IPS-NIHi7 (cell line): ENCODE results near the gene TSEN15.
"Not testable (repeated sequence)": the region's sequence is repeated elsewhere in the genome, so short reads cannot be mapped to it uniquely, and the experiment has no call there.

Source experiments
- DNase-seq: peaks from one replicate; pipeline ENCODE4 v3.0.0; 2012; ENCODE audit warnings: mixed read lengths; ENCODE audit errors: extremely low spot score

The TSEN15 gene

DNA sequence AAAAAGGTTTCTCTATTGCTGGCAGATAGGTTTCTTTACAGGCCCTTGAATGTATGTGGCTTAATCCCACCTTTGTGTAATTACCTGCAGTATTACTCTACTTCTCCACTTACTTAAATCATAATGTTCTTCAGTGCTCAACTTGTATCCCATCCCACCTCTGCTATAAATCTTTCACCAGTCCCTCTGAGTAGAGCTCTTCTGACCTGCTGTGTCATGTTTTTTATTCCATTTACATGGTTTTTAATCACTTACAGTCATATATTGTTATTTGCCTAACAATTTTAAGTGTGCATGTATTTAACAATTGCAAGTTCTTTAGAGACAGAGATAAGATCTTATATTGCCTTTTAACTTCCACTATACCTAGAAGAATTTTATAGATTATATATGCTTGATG is 2.4 kb downstream of the TSEN15 start:
- no peak for DNase-seq

- no peak for DNase-seq
Observed at GRCh38 chr1:184056921-184057555, 5.5 kb downstream of the TSEN15 start.

- no peak for DNase-seq
Observed at GRCh38 chr1:184059887-184060286, 8.4 kb downstream of the TSEN15 start.

DNA sequence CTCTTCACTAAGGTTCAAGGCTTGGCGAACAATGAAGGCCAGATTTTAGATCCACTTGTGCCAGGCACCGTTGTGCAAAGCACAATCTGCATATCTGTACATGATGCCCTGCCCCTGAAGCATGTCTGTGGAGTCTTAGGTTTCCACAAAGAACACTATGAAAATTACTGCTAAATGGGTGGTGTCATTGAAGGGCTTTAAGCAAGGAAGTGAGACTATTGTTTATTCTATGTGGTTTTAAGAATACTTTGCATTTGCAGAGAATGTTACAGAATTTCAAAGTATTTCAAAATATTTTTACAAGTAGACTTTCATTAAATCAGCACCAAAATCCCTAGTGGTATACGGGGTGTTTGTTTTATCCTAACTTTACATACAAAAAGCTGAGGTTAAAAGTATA is 8.8 kb downstream of the TSEN15 start:
- no peak for DNase-seq

GRCh38 chr1:184061396-184062003 is 10.0 kb downstream of the TSEN15 start:
- DNase-seq, result no peak

- no peak for DNase-seq
Observed at GRCh38 chr1:184062640-184063286, 11.2 kb downstream of the TSEN15 start.

DNA sequence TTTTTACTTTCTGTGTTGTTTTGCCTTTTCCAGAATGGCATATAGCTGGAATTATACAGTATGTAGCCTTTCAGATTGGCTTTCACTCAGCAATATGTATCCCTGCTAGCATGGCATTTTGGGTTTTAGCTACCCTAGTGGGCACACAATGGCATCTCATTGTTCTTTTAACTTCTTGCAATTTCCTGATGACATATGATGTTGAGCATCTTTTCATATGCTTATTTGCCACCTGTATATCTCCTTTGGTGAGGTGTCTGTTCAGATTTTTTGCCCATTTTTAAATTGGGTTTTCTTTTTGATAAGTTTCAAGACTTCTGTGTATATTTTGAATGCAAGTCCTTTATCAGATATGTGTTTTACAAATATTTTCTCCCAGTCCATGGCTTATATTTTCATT is 14.0 kb downstream of the TSEN15 start:
- DNase-seq, result no peak

GRCh38 chr1:184068354-184068753 is 16.8 kb downstream of the TSEN15 start:
- DNase-seq, result no peak

DNA sequence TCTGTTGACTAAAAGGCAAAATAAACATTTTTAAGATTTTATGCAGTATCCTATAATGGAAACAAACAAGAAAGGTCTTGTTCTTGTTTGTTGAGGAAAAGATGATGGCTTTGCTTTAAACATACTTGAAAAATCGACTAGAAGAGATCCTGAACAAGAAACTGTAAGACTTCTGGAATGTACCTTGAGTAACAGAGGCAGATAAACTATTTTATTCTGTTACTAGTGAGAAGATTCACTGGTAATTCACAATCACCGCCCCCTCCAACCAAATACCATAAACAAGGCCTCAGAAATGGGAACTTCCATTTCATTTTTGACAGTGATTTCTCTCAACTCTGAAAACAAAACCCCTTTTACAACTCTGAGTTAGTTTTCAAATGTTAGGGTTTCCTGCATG is 18.1 kb downstream of the TSEN15 start:
- DNase-seq, result no peak

DNA sequence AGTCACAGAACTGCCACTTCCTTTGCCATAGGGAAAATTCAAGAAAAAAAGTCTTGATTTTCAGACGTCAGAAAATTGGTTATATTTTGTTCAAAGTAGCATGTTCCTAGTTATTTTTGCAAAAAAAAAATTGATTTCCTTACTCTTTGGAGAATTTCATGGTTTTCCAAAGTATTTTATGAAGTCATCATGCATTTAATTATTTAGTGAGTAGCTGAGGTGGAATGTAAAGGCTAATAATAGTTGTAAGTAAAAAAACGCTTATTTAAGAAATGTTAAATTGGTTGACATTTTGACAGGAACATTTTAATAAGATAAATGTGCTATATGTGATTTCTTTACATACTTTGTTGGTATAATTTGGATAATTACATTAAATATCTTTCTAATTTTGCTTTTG is 20.8 kb downstream of the TSEN15 start:
- DNase-seq, result no peak

DNA sequence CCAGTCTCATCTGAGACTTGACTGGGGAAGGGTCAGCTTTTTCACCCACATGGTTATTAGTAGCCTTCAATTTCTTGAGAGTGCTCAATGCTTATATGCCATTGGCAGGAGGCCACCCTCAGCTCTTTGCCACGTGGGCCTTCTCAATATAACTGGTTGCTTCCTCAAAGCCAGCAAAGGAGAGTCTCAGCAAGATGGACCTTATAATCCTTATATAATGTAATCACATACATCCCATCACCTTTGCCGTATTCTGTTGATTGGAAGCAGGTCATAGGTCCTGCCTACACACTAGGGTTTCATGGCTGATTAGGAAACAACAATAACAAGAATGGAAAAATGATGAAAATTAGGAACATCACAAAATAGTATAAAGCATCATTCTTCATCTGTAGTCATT is 22.9 kb downstream of the TSEN15 start:
- no peak for DNase-seq

GRCh38 chr1:184075055-184076029 is 23.8 kb downstream of the TSEN15 start:
- DNase-seq, result no peak

GRCh38 chr1:184078564-184079249 is 27.2 kb downstream of the TSEN15 start:
- no peak for DNase-seq

DNA sequence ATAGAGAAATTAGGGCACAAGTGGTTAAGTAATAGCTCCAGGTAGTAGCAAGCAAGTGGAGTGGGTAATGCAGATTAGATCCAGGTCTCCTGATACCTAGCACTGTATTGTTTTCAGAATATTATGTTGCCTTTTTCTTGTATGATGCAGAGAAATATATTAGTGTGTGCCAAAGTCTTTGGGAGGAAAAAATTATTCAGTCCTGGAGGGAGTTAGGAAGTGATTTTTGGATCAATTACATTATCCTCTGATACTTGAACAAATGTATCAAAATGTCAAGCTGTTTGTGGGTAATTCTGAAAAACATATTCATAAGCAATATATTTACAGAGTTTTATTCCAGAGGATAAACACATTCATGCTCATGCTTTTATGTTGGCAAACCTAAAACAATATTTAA is 28.8 kb downstream of the TSEN15 start:
- no peak for DNase-seq

DNA sequence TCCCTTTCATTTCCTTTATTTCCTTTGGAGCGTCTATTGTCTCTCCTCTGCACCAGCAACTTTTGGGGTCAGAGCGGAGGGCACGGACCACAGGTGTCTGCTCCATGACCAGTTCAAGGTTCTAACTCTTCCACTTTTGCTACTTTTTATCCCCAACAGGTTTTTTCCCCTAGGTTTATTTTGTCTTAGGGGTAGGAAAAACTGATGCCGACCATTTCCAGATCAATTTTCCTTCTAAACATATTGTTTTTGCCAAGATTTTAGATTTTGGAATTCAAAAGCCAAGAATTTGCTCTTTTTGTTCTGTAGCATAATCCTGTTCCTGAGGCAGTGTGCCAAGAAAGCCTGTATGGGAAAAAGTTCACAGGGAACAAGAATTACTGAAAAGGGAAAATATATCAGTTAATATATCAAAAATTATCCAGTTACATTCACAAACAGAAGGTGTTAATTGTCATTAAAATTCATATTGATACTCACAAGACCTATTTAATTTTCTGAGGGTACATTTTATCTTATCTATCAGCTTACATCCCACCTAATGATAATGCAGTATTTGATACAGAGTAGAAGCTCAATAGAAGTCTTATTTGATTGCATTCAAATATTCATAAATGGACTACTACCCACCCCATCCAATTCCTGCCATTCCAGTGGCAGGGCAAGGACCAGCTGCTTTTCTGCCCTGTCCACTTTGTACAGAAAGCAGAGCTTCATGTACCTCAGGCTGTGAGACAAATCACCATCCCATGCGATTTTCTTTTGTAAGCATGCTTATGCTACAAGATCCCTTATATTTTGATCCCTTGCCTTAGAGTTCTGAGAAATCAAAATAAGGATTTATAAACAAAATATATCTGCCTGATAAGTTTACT is 31.2 kb downstream of the TSEN15 start:
- DNase-seq, result no peak

- no peak for DNase-seq
Observed at GRCh38 chr1:184085667-184086066, 34.1 kb downstream of the TSEN15 start.

GRCh38 chr1:184088037-184088436 is 36.5 kb downstream of the TSEN15 start:
- DNase-seq, result peak; percentile 32

DNA sequence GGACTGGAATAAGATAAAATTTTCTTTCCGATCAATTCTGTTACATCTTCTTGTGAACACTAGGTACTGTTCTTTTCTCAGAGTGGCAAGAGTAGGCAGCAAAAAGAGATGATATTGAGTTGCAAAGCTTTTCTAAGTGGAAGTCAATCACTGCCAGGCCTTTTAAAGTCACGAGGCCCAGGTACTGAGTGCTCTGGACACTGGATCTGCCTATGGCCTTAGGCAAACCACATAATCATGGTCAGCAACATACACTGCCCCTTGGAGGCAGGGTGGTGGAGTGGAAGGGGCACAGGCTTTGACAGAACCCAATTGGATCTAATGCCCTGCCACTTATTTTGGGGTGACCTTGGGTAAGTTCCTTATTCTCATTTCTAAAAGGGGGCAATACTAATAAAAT is 41.5 kb downstream of the TSEN15 start:
- DNase-seq, result no peak

DNA sequence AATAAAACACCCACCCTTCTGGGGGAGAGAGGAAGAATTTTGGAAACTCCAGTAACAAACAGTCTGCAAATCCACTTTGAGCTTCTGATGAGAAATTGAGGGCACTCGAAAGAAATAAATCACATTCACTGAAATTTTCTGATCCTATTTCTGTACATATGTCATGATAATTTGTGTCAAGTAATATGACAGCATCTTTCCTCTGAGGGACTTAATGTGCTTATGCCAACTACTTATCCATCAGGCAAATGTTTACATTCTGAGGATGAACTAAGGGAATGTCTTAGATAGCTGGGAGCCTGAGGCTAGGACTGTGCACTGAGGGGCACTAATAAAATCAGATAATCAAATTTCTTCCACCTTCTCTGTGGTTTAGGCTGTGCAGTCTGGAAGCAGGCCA is 44.5 kb downstream of the TSEN15 start:
- DNase-seq, result no peak

- DNase-seq, result not testable (repeated sequence)
Observed at GRCh38 chr1:184096580-184096979, 45.0 kb downstream of the TSEN15 start.

- no peak for DNase-seq
Observed at GRCh38 chr1:184101141-184101540, 49.6 kb downstream of the TSEN15 start.
